Astrocyte (in vitro differentiated cells and primary cell): ENCODE results near the gene PTPN13. TPM values are rescaled to one million over a fixed set of nuclear protein-coding genes. Genes with fewer than 3 reads are reported as not detected.

Experiments
- DNase-seq: peaks from one replicate; pipeline ENCODE4 v3.0.0-alpha.2; 2010; ENCODE audit warnings: low read depth
- FAIRE-seq: peaks from 2 replicates; lab custom pipeline; 2011; peaks lifted over from hg19 to GRCh38; lab: Jason Lieb, UNC
- H2AFZ ChIP-seq: 2 replicates; pipeline ENCODE4 v1.6.0; 2012; ENCODE audit warnings: low read depth, low read length, inconsistent platforms
- H3K27ac ChIP-seq: 2 replicates; pipeline ENCODE4 v1.5.1; 2011; ENCODE audit warnings: low read depth, low read length, inconsistent platforms
- H3K27me3 ChIP-seq: 2 replicates; pipeline ENCODE4 v1.6.0; 2011; ENCODE audit warnings: low read length, inconsistent platforms; ENCODE audit not compliant: insufficient read depth
- H3K36me3 ChIP-seq: 2 replicates; pipeline ENCODE4 v1.5.1; 2011; ENCODE audit warnings: low read length, inconsistent platforms; ENCODE audit not compliant: insufficient read depth
- H3K4me1 ChIP-seq: 2 replicates; pipeline ENCODE4 v1.5.1; 2011; ENCODE audit warnings: low read length, inconsistent platforms; ENCODE audit not compliant: insufficient read depth
- H3K4me2 ChIP-seq: 2 replicates; pipeline ENCODE4 v1.6.0; 2012; ENCODE audit warnings: low read length, inconsistent platforms
- H3K4me3 ChIP-seq: 2 replicates; pipeline ENCODE4 v1.5.1; 2011; ENCODE audit warnings: low read depth, mild to moderate bottlenecking, low read length, inconsistent platforms; ENCODE audit not compliant: insufficient read depth
- H3K79me2 ChIP-seq: 2 replicates; pipeline ENCODE4 v1.6.0; 2012; ENCODE audit warnings: mild to moderate bottlenecking, low read length, inconsistent platforms; ENCODE audit not compliant: insufficient read depth
- H3K9ac ChIP-seq: 2 replicates; pipeline ENCODE4 v1.6.0; 2012; ENCODE audit warnings: mild to moderate bottlenecking, low read length, inconsistent platforms
- H3K9me3 ChIP-seq: 2 replicates; pipeline ENCODE4 v1.5.1; 2012; ENCODE audit warnings: low read depth, mild to moderate bottlenecking, low read length, inconsistent platforms; ENCODE audit not compliant: insufficient read depth
- H4K20me1 ChIP-seq: 2 replicates; pipeline ENCODE4 v1.6.0; 2012; ENCODE audit warnings: low read length, inconsistent platforms; ENCODE audit not compliant: insufficient read depth
- H3K27ac Mint-ChIP-seq: one replicate; pipeline ENCODE4 v1.8.0; 2021; ENCODE audit warnings: mild to moderate bottlenecking, mixed read lengths; ENCODE audit not compliant: unreplicated experiment
- H3K27me3 Mint-ChIP-seq: one replicate; pipeline ENCODE4 v1.8.0; 2021; ENCODE audit warnings: low read depth, mixed read lengths; ENCODE audit not compliant: unreplicated experiment
- H3K36me3 Mint-ChIP-seq: one replicate; pipeline ENCODE4 v1.8.0; 2021; ENCODE audit warnings: low read depth, mixed read lengths; ENCODE audit not compliant: unreplicated experiment
- H3K4me1 Mint-ChIP-seq: one replicate; pipeline ENCODE4 v1.8.0; 2021; ENCODE audit warnings: low read depth, mixed read lengths; ENCODE audit not compliant: unreplicated experiment
- H3K4me3 Mint-ChIP-seq: one replicate; pipeline ENCODE4 v1.8.0; 2021; ENCODE audit warnings: mild to moderate bottlenecking, moderate library complexity, mixed read lengths; ENCODE audit not compliant: unreplicated experiment
- H3K9me3 Mint-ChIP-seq: one replicate; pipeline ENCODE4 v1.8.0; 2021; ENCODE audit warnings: mild to moderate bottlenecking, mixed read lengths; ENCODE audit not compliant: unreplicated experiment
- EZH2 ChIP-seq: IDR thresholded peaks from 2 replicates; pipeline ENCODE4 v1.6.1; 2012; ENCODE audit warnings: mild to moderate bottlenecking, low read length, inconsistent platforms; ENCODE audit not compliant: insufficient read depth
- total RNA-seq: library from RNA; stranded (reverse); gene quantifications from 2 replicates; pipeline ENCODE4 v1.2.1, GENCODE V29; 2021
- TF ChIP-seq, protein P1 (sequence below): IDR thresholded peaks from 2 replicates; pipeline ENCODE4 v1.5.1; 2011; ENCODE audit warnings: low read depth, mild to moderate bottlenecking, inconsistent platforms, low read length, moderate library complexity; ENCODE audit not compliant: insufficient read depth

PTPN13 gene
- total RNA-seq, 1 donor from 2014 or later, result 46.2 TPM

DNA sequence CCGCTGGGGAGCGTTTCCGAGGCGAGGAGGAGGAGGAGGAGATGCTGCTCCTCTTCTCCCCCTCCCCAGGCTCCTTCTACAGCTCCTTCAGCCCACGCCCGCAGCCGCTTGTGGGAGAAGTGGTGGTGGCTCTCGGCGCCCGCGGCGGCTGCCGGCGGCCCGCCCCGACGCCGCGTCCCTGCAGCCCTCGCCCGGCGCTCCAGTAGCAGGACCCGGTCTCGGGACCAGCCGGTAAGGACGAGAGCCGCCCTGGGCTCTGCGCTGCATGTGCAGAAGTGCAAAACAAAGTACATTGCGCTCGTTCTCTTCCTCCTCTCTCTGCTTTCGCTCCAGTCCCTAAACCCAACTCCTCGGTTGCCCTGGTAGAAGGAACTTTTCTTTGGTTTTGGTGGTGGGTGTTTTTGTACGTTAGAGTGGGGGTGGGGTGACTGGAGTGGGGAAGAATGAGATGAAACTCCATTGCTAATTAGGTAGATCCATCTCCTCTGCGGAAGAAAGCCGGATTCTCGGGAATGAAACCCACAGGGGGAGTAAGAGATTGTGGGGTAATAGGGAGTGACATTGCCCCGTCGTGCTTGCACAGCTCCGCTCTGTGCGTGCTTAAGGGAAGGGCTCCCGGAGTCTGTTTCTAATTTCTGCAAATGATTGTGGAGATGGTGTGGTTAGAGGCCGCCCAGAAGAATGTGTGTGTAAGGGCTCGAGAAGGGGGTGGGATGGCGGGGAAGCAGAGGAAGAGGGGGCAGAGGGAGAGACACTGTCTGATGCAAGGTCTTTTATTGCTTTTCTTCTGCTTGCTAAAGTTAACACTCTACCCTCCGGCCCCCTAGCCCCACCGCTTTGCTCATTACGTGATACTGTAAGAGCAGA is 677 bp downstream of the PTPN13 start:
- no peak for TF ChIP-seq EZH2
- TF ChIP-seq, protein P1, sequence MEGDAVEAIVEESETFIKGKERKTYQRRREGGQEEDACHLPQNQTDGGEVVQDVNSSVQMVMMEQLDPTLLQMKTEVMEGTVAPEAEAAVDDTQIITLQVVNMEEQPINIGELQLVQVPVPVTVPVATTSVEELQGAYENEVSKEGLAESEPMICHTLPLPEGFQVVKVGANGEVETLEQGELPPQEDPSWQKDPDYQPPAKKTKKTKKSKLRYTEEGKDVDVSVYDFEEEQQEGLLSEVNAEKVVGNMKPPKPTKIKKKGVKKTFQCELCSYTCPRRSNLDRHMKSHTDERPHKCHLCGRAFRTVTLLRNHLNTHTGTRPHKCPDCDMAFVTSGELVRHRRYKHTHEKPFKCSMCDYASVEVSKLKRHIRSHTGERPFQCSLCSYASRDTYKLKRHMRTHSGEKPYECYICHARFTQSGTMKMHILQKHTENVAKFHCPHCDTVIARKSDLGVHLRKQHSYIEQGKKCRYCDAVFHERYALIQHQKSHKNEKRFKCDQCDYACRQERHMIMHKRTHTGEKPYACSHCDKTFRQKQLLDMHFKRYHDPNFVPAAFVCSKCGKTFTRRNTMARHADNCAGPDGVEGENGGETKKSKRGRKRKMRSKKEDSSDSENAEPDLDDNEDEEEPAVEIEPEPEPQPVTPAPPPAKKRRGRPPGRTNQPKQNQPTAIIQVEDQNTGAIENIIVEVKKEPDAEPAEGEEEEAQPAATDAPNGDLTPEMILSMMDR, result peak; percentile 9
- H3K4me1 ChIP-seq, result peaks cover 22% of the 10 kb centered on the region
- Mint-ChIP-seq H3K4me1 (peaks cover 30% of the 10 kb centered on the region), H3K27me3 (no peaks in the 10 kb centered on the region), H3K4me3 (peak overlapping the region; percentile 100), H3K9me3 (no peaks in the 10 kb centered on the region), H3K27ac (peak overlapping the region; percentile 99), H3K36me3 (no peaks in the 10 kb centered on the region)
- peak overlapping the region; percentile 74 for H3K4me3 ChIP-seq
- H2AFZ ChIP-seq, result peak overlapping the region; percentile 73
- DNase-seq (peak; percentile 85), FAIRE-seq (no peak)
- H3K4me2 ChIP-seq, result peak overlapping the region; percentile 84
- H3K27ac ChIP-seq, result peak overlapping the region; percentile 91
- H3K27me3 ChIP-seq, result no peaks in the 10 kb centered on the region
- H3K9me3 ChIP-seq, result no peaks in the 10 kb centered on the region
- H3K79me2 ChIP-seq, result peaks cover 37% of the 10 kb centered on the region
- H4K20me1 ChIP-seq, result no peaks in the 10 kb centered on the region
- H3K36me3 ChIP-seq, result no peaks in the 10 kb centered on the region
- peak overlapping the region; percentile 80 for H3K9ac ChIP-seq

DNA sequence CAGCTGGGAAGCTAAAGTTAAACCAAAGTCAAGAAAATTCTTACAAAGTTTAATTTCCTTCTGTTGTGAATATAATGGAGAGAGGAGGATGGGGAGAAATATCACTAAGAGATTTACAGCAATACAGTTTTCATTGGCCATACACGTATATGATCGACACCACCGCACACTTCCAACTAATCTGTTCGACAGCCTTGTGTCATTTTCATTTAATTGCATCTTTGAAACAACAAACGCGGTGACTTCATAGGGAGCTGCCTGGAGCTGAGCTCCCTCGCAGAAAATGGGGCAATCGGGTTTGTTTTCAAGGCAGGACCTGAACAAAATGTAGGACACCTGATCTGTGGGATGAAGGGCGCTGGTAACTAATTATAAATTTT is 1.3 kb downstream of the PTPN13 start:
- Mint-ChIP-seq H3K27me3 (no peaks in the 10 kb centered on the region), H3K4me3 (peak overlapping the region; percentile 100), H3K27ac (peak overlapping the region; percentile 99), H3K36me3 (no peaks in the 10 kb centered on the region), H3K4me1 (peaks cover 31% of the 10 kb centered on the region), H3K9me3 (no peaks in the 10 kb centered on the region)
- Histone ChIP-seq H3K27ac (peak overlapping the region; percentile 91), H3K79me2 (peaks cover 40% of the 10 kb centered on the region), H3K9ac (peak overlapping the region; percentile 80), H4K20me1 (no peaks in the 10 kb centered on the region), H3K4me3 (peak overlapping the region; percentile 74), H3K4me2 (peak overlapping the region; percentile 84), H3K4me1 (peaks cover 22% of the 10 kb centered on the region), H3K27me3 (no peaks in the 10 kb centered on the region), H3K9me3 (no peaks in the 10 kb centered on the region), H3K36me3 (no peaks in the 10 kb centered on the region), H2AFZ (peak overlapping the region; percentile 73)
- DNase-seq (peak; percentile 32), FAIRE-seq (no peak)
- no peak for TF ChIP-seq EZH2
- TF ChIP-seq, protein P1, result no peak

DNA sequence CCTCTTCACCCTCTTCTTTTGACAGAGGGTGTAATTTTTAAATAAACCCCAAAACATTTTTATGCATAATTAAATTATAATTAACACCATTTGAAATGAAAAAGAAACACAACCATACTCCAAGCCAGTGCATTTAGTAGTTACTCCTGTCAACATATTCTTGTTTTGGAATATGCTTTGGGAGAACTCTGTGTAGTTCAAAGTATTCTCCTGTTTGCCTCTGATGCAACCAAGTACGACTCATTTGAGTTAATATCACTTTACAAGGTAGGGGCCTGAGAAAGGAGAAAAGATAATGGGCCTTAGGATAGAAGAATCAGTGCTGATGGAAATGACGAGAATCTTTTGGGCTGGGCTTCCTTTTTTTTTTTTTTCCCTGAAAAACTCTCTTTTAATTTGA is 2.7 kb downstream of the PTPN13 start:
- Mint-ChIP-seq H3K4me3 (peak overlapping the region; percentile 100), H3K27ac (peak overlapping the region; percentile 99), H3K27me3 (no peaks in the 10 kb centered on the region), H3K4me1 (peaks cover 31% of the 10 kb centered on the region), H3K36me3 (no peaks in the 10 kb centered on the region), H3K9me3 (no peaks in the 10 kb centered on the region)
- Histone ChIP-seq H3K27me3 (no peaks in the 10 kb centered on the region), H3K9me3 (no peaks in the 10 kb centered on the region), H3K36me3 (no peaks in the 10 kb centered on the region), H2AFZ (no peak overlapping the region), H3K27ac (no peak overlapping the region), H3K9ac (no peak overlapping the region), H3K4me3 (no peak overlapping the region), H4K20me1 (no peaks in the 10 kb centered on the region), H3K4me2 (peak overlapping the region; percentile 84), H3K4me1 (peaks cover 22% of the 10 kb centered on the region), H3K79me2 (peaks cover 49% of the 10 kb centered on the region)
- TF ChIP-seq, protein P1, result no peak
- TF ChIP-seq EZH2, result no peak
- no peak for FAIRE-seq
- no peak for DNase-seq
